ENCODE data around the gene GRAP2. TPM values are rescaled to one million over a fixed set of nuclear protein-coding genes. Genes with fewer than 3 reads are reported as not detected.

GRAP2 gene
- total and polyA plus RNA-seq, 8 donors = 0.45 to 29.1 (median 3.0) TPM; not detected in 2

GRCh38 chr22:40002935-40003715 lies 102.2 kb downstream of the GRAP2 start:
- no peak for TF ChIP-seq POLR2AphosphoS5 (IDR thresholded peaks at IDR 0.05)
- TF ChIP-seq CTCF (IDR thresholded peaks at IDR 0.05) = no peak
- Histone ChIP-seq H3K4me3 (no peak overlapping the region), H3K36me3 (no peaks in the 10 kb centered on the region), H3K27me3 (peaks cover 0 to 3% (median 0%) of the 10 kb centered on the region in 3 donors), H3K27ac (no peak overlapping the region), H3K9me3 (no peaks in the 10 kb centered on the region), H3K4me1 (peaks cover 23 to 45% (median 37%) of the 10 kb centered on the region in 4 donors)
- 75 to 86% (median 82%) methylated on average over 6 of the region's 6 CpGs for WGBS, 5 donors
- intact Hi-C loops (cut with DNase I; ENCODE audit: low total_unique reads) = no loop called here
- no peak for DNase-seq

- intact Hi-C loops (cut with DNase I; ENCODE audit: low total_unique reads) = no loop called here
- H3K36me3 ChIP-seq = no peaks in the 10 kb centered on the region
- TF ChIP-seq POLR2A (IDR thresholded peaks at IDR 0.05) (no peak), CTCF (IDR thresholded peaks at IDR 0.05) (no peak), EP300 (IDR thresholded peaks at IDR 0.05) (no peak), POLR2AphosphoS5 (IDR thresholded peaks at IDR 0.05) (no peak)
- H3K4me1 ChIP-seq = peaks cover 7 to 45% (median 32%) of the 10 kb centered on the region in 4 donors
- peaks cover 0 to 15% (median 0%) of the 10 kb centered on the region in 3 donors for H3K27me3 ChIP-seq
- no peak for DNase-seq
- H3K9me3 ChIP-seq = no peaks in the 10 kb centered on the region
- H3K27ac ChIP-seq = no peak overlapping the region
- no peak overlapping the region for H3K4me3 ChIP-seq
- 68 to 78% (median 75%) methylated on average over 6 of the region's 6 CpGs for WGBS, 5 donors
Measured at GRCh38 chr22:40004836-40005235, 104.0 kb downstream of the GRAP2 start.

- no peak for DNase-seq
- H3K9me3 ChIP-seq = no peaks in the 10 kb centered on the region
- H3K4me3 ChIP-seq = no peak overlapping the region
- peaks cover 0 to 33% (median 25%) of the 10 kb centered on the region in 4 donors for H3K4me1 ChIP-seq
- no peaks in the 10 kb centered on the region for H3K36me3 ChIP-seq
- intact Hi-C loops (cut with DNase I; ENCODE audit: low total_unique reads) = no loop called here
- no peak for TF ChIP-seq POLR2AphosphoS5 (IDR thresholded peaks at IDR 0.05)
- no peak for TF ChIP-seq POLR2A (IDR thresholded peaks at IDR 0.05)
- TF ChIP-seq EP300 (IDR thresholded peaks at IDR 0.05) = no peak
- no peak for TF ChIP-seq CTCF (IDR thresholded peaks at IDR 0.05)
- WGBS, 5 donors = 79 to 93% (median 89%) methylated on average over 8 of the region's 8 CpGs
- H3K27me3 ChIP-seq = peaks cover 0 to 25% (median 0%) of the 10 kb centered on the region in 3 donors
- no peak overlapping the region for H3K27ac ChIP-seq
Measured at GRCh38 chr22:40006641-40007040, 105.8 kb downstream of the GRAP2 start.

GRCh38 chr22:40007853-40008710 lies 107.2 kb downstream of the GRAP2 start:
- H3K27ac ChIP-seq = no peak overlapping the region
- no peaks in the 10 kb centered on the region for H3K9me3 ChIP-seq
- peaks cover 0 to 34% (median 0%) of the 10 kb centered on the region in 3 donors for H3K27me3 ChIP-seq
- no peaks in the 10 kb centered on the region for H3K36me3 ChIP-seq
- no peak for TF ChIP-seq POLR2AphosphoS5 (IDR thresholded peaks at IDR 0.05)
- no peak for TF ChIP-seq POLR2A (IDR thresholded peaks at IDR 0.05)
- TF ChIP-seq EP300 (IDR thresholded peaks at IDR 0.05) = no peak
- TF ChIP-seq CTCF (IDR thresholded peaks at IDR 0.05) = no peak
- H3K4me1 ChIP-seq = peaks cover 0 to 29% (median 21%) of the 10 kb centered on the region in 4 donors
- no peak overlapping the region for H3K4me3 ChIP-seq
- no peak for DNase-seq
- WGBS, 5 donors = 71 to 79% (median 76%) methylated on average over 26 to 27 of the region's 27 CpGs
- intact Hi-C loops (cut with DNase I; ENCODE audit: low total_unique reads) = no loop called here

Measured in stomach (tissue), 9 donors.